Stimulated activated CD8-positive, alpha-beta memory T cell treated with anti-CD3 and anti-CD28 coated beads, Interleukin-7, amount 100 ng/mL, for 24 hours (primary cell): ENCODE results near the gene KRTAP10-9.

Experiments used
- DNase-seq: peaks from one replicate; pipeline ENCODE4 v3.0.0-alpha.2; 2020; ENCODE audit warnings: low read depth

KRTAP10-9 gene

DNA sequence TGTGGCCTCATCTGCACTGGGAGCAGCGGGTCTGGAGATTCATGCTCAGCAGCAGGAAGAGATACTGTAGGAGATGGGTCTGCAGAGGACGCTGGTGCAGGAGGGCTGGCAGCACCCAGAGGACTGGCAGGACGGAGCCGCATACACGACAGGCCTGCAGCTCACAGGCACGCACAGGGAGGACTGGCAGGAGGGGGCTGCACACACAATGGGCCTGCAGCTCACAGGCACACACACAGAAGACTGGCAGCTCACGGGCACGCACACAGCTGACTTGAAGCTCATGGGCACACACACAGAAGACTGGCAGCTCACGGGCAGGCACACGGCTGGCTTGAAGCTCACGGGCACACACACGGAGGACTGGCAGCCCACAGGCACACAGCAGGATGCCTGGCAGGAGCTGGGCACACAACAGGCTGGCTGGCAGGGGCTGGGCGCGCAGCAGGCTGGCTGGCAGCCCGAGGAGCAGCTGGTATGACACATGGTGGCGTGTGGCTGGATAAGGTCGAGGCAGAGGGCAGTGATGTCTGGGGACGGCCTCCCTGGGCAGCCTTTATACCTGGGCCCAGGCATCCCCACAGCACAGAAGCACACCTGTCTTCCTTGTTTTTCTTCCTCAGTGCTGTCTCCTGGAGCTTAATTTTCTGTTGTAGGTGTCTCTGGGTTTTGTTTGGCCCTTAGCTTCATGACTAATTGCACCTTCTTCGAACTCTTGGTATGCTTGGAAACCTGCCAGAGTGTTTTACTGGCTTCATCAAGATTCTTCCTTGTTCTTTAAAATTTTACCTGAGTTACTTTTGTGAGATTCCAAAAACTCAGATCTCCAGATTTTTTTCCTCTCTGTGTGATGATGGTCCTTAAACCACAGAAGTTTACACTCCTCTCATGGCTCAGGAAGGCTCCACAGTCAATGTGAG, 39.8 kb downstream of the KRTAP10-9 start, which contains the start of gene KRTAP12-2:
Gene KRTAP12-2 (minus strand): TSS at position 527 of the 920 bp plus-strand sequence. CDS start 41 bp downstream, at position 486.
- DNase-seq, result no peak

DNA sequence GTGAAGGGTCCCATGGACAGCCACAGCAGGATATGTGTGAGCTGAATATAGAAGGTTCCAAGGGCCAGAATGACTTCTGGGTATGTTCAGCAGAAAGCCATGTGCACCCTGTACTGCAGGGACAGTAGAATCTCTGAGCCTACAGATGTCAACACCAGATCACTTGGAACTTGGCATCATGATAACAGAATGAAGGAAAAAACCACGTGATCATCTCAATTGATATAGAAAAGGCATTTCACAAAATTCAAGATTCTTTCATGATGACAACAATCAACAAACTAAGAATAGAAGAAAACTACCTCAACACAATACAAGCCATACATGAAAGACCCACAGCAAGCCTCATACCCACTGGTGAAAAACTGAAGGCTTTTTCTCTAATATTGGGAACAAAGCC, 40.7 kb downstream of the KRTAP10-9 start:
- no peak for DNase-seq

DNA sequence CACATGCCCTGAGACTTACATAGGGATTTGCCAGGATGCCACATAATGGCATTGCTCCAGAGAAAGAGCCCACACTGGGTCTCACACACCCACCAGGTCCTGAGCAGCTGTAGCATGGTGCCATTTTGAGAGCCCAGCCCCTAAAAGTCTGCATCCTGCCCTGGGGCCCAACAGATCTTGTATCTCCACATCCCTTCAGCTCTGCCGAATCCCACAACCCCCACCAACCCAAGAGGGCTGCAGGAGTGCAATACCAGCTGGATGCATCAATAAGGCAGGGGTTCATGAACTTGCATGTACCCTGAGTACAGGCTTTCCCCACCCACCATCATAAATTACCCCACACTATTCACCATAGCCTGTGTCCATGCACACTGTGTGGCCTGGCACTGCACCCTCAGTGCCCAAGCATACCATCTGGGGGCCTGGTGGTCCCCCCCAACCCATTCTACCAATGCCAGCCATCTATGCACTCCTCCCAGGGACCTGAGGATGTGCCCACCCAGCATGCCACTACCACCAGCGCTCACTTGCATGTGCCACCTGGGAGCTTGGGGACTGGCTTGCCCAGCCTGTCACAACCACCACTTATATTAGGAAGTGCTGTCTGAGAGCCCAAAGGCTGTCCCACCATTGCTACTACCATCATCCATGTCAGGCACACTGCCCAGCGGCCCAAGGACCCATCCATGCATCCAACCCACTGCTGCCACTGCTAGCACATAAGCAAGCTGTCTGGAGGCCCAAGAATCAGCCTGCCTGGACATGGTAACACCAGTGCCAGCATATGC, 43.9 kb downstream of the KRTAP10-9 start:
- no peak for DNase-seq

DNA sequence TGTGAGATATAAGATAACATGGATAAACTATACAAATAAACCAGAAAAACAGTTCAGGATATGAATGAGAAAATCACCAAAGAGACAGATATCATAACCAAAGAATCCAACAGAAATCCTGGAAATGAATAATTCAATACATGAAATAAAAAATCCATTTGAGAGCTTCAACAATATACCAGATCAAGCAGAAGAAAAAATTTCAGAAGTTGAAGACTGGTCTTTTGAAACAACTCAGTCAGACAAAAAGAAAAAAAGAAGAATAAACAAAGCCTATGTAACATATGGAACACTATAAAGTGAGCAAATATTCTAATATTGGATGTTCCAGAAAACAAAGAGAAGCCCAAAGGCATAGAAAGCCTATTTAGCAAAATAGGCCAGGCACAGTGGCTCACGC, 45.0 kb downstream of the KRTAP10-9 start:
- no peak for DNase-seq

DNA sequence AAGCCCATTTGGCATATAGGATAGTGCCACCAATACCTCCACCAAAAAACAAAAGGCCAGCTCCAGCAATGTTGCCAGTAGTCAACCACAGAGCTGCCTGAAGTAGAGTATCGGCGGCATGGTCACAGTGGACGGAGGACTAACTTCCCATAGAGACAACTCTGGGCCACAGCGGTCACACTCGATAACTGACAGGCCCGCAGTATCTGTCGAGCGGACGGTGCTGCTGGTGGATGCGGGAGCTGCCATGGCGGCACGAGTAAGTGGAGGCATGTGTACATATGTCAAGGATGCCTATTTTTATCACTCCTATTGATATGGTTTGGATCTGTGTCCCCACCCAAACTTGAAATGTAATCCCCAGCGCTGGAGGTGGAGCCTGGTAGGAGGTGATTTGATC, 51.0 kb downstream of the KRTAP10-9 start:
- DNase-seq, result no peak
